ENCODE results near the gene CCT7. TPM values are rescaled to one million over a fixed set of nuclear protein-coding genes. Genes with fewer than 3 reads are reported as not detected.

Gene CCT7
- total and polyA plus RNA-seq, 2 experiments from 2014 or later: 190 to 197 TPM

GRCh38 chr2:73254343-73255006 is 20.4 kb downstream of the CCT7 start:
- no peak for DNase-seq (ENCODE audit: low spot score)
- TF ChIP-seq CTCF (IDR thresholded peaks at IDR 0.05; ENCODE audit: poor library complexity) (no peak), EZH2 (IDR thresholded peaks at IDR 0.05; ENCODE audit: borderline replicate concordance) (no peak), EZH2phosphoT487 (IDR thresholded peaks at IDR 0.05; ENCODE audit: low read depth, severe bottlenecking, unreplicated experiment) (no peak)
- 93% methylated on average over 7 of the region's 7 CpGs for WGBS (ENCODE audit: low lambda C conversion rate, missing lambda C conversion rate)
- Histone ChIP-seq H3K9me3 (ENCODE audit: low read depth) (no peaks in the 10 kb centered on the region), H3K27me3 (no peaks in the 10 kb centered on the region), H3K4me3 (no peak overlapping the region), H3K27ac (no peak overlapping the region), H3K4me1 (ENCODE audit: insufficient read depth) (no peaks in the 10 kb centered on the region), H4K20me1 (ENCODE audit: insufficient read depth, poor library complexity, severe bottlenecking) (no peaks in the 10 kb centered on the region), H3K36me3 (replicated peaks; ENCODE audit: insufficient read depth, low read depth) (no peaks in the 10 kb centered on the region), H3K4me2 (no peak overlapping the region), H3K9me2 (replicated peaks; ENCODE audit: insufficient read depth) (no peaks in the 10 kb centered on the region), H2AFZ (no peak overlapping the region), H3K79me2 (no peaks in the 10 kb centered on the region)

GRCh38 chr2:73255007-73255644 is 21.0 kb downstream of the CCT7 start:
- H3K36me3 ChIP-seq (replicated peaks; ENCODE audit: insufficient read depth, low read depth): no peaks in the 10 kb centered on the region
- H3K27me3 ChIP-seq: no peaks in the 10 kb centered on the region
- H3K4me1 ChIP-seq (ENCODE audit: insufficient read depth): no peaks in the 10 kb centered on the region
- H3K27ac ChIP-seq: no peak overlapping the region
- no peak overlapping the region for H2AFZ ChIP-seq
- no peaks in the 10 kb centered on the region for H4K20me1 ChIP-seq (ENCODE audit: insufficient read depth, poor library complexity, severe bottlenecking)
- 72% methylated on average over 4 of the region's 4 CpGs for WGBS (ENCODE audit: low lambda C conversion rate, missing lambda C conversion rate)
- TF ChIP-seq EZH2 (IDR thresholded peaks at IDR 0.05; ENCODE audit: borderline replicate concordance) (no peak), CTCF (IDR thresholded peaks at IDR 0.05; ENCODE audit: poor library complexity) (no peak), EZH2phosphoT487 (IDR thresholded peaks at IDR 0.05; ENCODE audit: low read depth, severe bottlenecking, unreplicated experiment) (no peak)
- DNase-seq (ENCODE audit: low spot score): no peak
- H3K9me2 ChIP-seq (replicated peaks; ENCODE audit: insufficient read depth): no peaks in the 10 kb centered on the region
- H3K79me2 ChIP-seq: no peaks in the 10 kb centered on the region
- H3K9me3 ChIP-seq (ENCODE audit: low read depth): no peaks in the 10 kb centered on the region
- no peak overlapping the region for H3K4me3 ChIP-seq
- H3K4me2 ChIP-seq: no peak overlapping the region

GRCh38 chr2:73255907-73256617 is 22.0 kb downstream of the CCT7 start:
- no peaks in the 10 kb centered on the region for H3K79me2 ChIP-seq
- H3K4me2 ChIP-seq: no peak overlapping the region
- no peaks in the 10 kb centered on the region for H4K20me1 ChIP-seq (ENCODE audit: insufficient read depth, poor library complexity, severe bottlenecking)
- DNase-seq (ENCODE audit: low spot score): no peak
- WGBS (ENCODE audit: low lambda C conversion rate, missing lambda C conversion rate): 81% methylated on average over 5 of the region's 5 CpGs
- H3K36me3 ChIP-seq (replicated peaks; ENCODE audit: insufficient read depth, low read depth): no peaks in the 10 kb centered on the region
- H2AFZ ChIP-seq: no peak overlapping the region
- no peaks in the 10 kb centered on the region for H3K9me3 ChIP-seq (ENCODE audit: low read depth)
- no peak overlapping the region for H3K27ac ChIP-seq
- no peaks in the 10 kb centered on the region for H3K9me2 ChIP-seq (replicated peaks; ENCODE audit: insufficient read depth)
- no peaks in the 10 kb centered on the region for H3K4me1 ChIP-seq (ENCODE audit: insufficient read depth)
- TF ChIP-seq EZH2phosphoT487 (IDR thresholded peaks at IDR 0.05; ENCODE audit: low read depth, severe bottlenecking, unreplicated experiment) (no peak), EZH2 (IDR thresholded peaks at IDR 0.05; ENCODE audit: borderline replicate concordance) (no peak), CTCF (IDR thresholded peaks at IDR 0.05; ENCODE audit: poor library complexity) (no peak)
- no peak overlapping the region for H3K4me3 ChIP-seq
- H3K27me3 ChIP-seq: no peaks in the 10 kb centered on the region

Data from hepatocyte (in vitro differentiated cells).